HS-27A (cell line): ENCODE measurements around the gene RBM6.

ENCODE experiments used
- DNase-seq: peaks from one replicate; pipeline ENCODE4 v3.0.0-alpha.2; 2012; ENCODE audit warnings: low read depth, missing footprints

RBM6 gene

GRCh38 chr3:50095352-50095998 lies 155.5 kb downstream of the RBM6 start:
- no peak for DNase-seq

- no peak for DNase-seq
These were observed 160.4 kb downstream of the RBM6 start for GRCh38 chr3:50100386-50100785.

GRCh38 chr3:50100956-50101845 lies 161.3 kb downstream of the RBM6 start:
- no peak for DNase-seq

GRCh38 chr3:50102558-50102957 lies 162.6 kb downstream of the RBM6 start:
- DNase-seq = no peak

- DNase-seq = no peak
These were observed 171.8 kb downstream of the RBM6 start for GRCh38 chr3:50111757-50112156.

- no peak for DNase-seq
These were observed 172.5 kb downstream of the RBM6 start for GRCh38 chr3:50112462-50112861.

GRCh38 chr3:50117120-50117519 lies 177.2 kb downstream of the RBM6 start:
- no peak for DNase-seq

GRCh38 chr3:50118237-50118636 lies 178.3 kb downstream of the RBM6 start:
- no peak for DNase-seq

- no peak for DNase-seq
These were observed 179.8 kb downstream of the RBM6 start for GRCh38 chr3:50119786-50120185.

GRCh38 chr3:50120364-50121071 lies 180.6 kb downstream of the RBM6 start:
- DNase-seq = no peak

- DNase-seq = peak; percentile 47
These were observed 181.4 kb downstream of the RBM6 start for GRCh38 chr3:50121072-50122032.

GRCh38 chr3:50122071-50122470 lies 182.1 kb downstream of the RBM6 start:
- DNase-seq = no peak

- no peak for DNase-seq
These were observed 182.9 kb downstream of the RBM6 start for GRCh38 chr3:50122661-50123391.

- no peak for DNase-seq
These were observed 183.6 kb downstream of the RBM6 start for GRCh38 chr3:50123394-50124051.

- no peak for DNase-seq
These were observed 184.3 kb downstream of the RBM6 start for GRCh38 chr3:50124052-50124799.

- no peak for DNase-seq
These were observed 184.8 kb downstream of the RBM6 start for GRCh38 chr3:50124800-50125178.

- no peak for DNase-seq
These were observed 185.8 kb downstream of the RBM6 start for GRCh38 chr3:50125541-50126286.

- DNase-seq = no peak
These were observed 186.6 kb downstream of the RBM6 start for GRCh38 chr3:50126287-50127211.
